ENCODE results near the gene KRT86.

KRT86 gene

GRCh38 chr12:52277486-52278245, 3.2 kb downstream of the KRT86 start:
- Histone ChIP-seq H3K27ac (ENCODE audit: low read depth, low read length) (no peak overlapping the region), H3F3A (ENCODE audit: control insufficient read depth, insufficient read depth) (no peaks in the 10 kb centered on the region), H3K9me2 (replicated peaks; ENCODE audit: control insufficient read depth, low read length) (no peaks in the 10 kb centered on the region), H4K20me1 (ENCODE audit: control insufficient read depth, insufficient read depth, low read depth, low read length) (no peaks in the 10 kb centered on the region), H3K27me3 (ENCODE audit: control insufficient read depth, low read length) (peaks cover 10% of the 10 kb centered on the region; the same call in 1 of the 2 replicates), H3K79me2 (ENCODE audit: control insufficient read depth, low read length) (no peaks in the 10 kb centered on the region), H3K9me3 (ENCODE audit: control insufficient read depth, insufficient read depth, low read length) (no peaks in the 10 kb centered on the region), H3K4me1 (ENCODE audit: control insufficient read depth, low read length) (no peaks in the 10 kb centered on the region), H3K4me3 (ENCODE audit: low read length) (no peak overlapping the region), H3K4me2 (ENCODE audit: low read length) (no peak overlapping the region), H3K36me3 (ENCODE audit: control insufficient read depth, low read length) (no peaks in the 10 kb centered on the region)
- TF ChIP-seq CTCF (IDR thresholded peaks at IDR 0.05; ENCODE audit: low read depth, low read length, poor library complexity, severe bottlenecking) (no peak), EZH2phosphoT487 (IDR thresholded peaks at IDR 0.05; ENCODE audit: borderline replicate concordance, low read length) (no peak)

GRCh38 chr12:52278575-52279421, 4.4 kb downstream of the KRT86 start:
- no peaks in the 10 kb centered on the region for H4K20me1 ChIP-seq (ENCODE audit: control insufficient read depth, insufficient read depth, low read depth, low read length)
- H3K27ac ChIP-seq (ENCODE audit: low read depth, low read length) = no peak overlapping the region
- H3K4me2 ChIP-seq (ENCODE audit: low read length) = no peak overlapping the region
- TF ChIP-seq CTCF (IDR thresholded peaks at IDR 0.05; ENCODE audit: low read depth, low read length, poor library complexity, severe bottlenecking) (peak; percentile 92), EZH2phosphoT487 (IDR thresholded peaks at IDR 0.05; ENCODE audit: borderline replicate concordance, low read length) (no peak)
- H3K4me3 ChIP-seq (ENCODE audit: low read length) = no peak overlapping the region
- no peaks in the 10 kb centered on the region for H3K36me3 ChIP-seq (ENCODE audit: control insufficient read depth, low read length)
- no peaks in the 10 kb centered on the region for H3K79me2 ChIP-seq (ENCODE audit: control insufficient read depth, low read length)
- no peaks in the 10 kb centered on the region for H3K9me2 ChIP-seq (replicated peaks; ENCODE audit: control insufficient read depth, low read length)
- H3K4me1 ChIP-seq (ENCODE audit: control insufficient read depth, low read length) = no peaks in the 10 kb centered on the region
- no peaks in the 10 kb centered on the region for H3F3A ChIP-seq (ENCODE audit: control insufficient read depth, insufficient read depth)
- H3K27me3 ChIP-seq (ENCODE audit: control insufficient read depth, low read length) = peaks cover 10% of the 10 kb centered on the region; the same call in 1 of the 2 replicates
- no peaks in the 10 kb centered on the region for H3K9me3 ChIP-seq (ENCODE audit: control insufficient read depth, insufficient read depth, low read length)

- no peaks in the 10 kb centered on the region for H3K9me2 ChIP-seq (replicated peaks; ENCODE audit: control insufficient read depth, low read length)
- no peaks in the 10 kb centered on the region for H3K4me1 ChIP-seq (ENCODE audit: control insufficient read depth, low read length)
- H3K36me3 ChIP-seq (ENCODE audit: control insufficient read depth, low read length) = no peaks in the 10 kb centered on the region
- H3F3A ChIP-seq (ENCODE audit: control insufficient read depth, insufficient read depth) = no peaks in the 10 kb centered on the region
- H3K9me3 ChIP-seq (ENCODE audit: control insufficient read depth, insufficient read depth, low read length) = no peaks in the 10 kb centered on the region
- H4K20me1 ChIP-seq (ENCODE audit: control insufficient read depth, insufficient read depth, low read depth, low read length) = no peaks in the 10 kb centered on the region
- H3K27me3 ChIP-seq (ENCODE audit: control insufficient read depth, low read length) = peaks cover 10% of the 10 kb centered on the region; the same call in 1 of the 2 replicates
- TF ChIP-seq CTCF (IDR thresholded peaks at IDR 0.05; ENCODE audit: low read depth, low read length, poor library complexity, severe bottlenecking) = no peak
- no peak for TF ChIP-seq EZH2phosphoT487 (IDR thresholded peaks at IDR 0.05; ENCODE audit: borderline replicate concordance, low read length)
- no peak overlapping the region for H3K4me2 ChIP-seq (ENCODE audit: low read length)
- H3K79me2 ChIP-seq (ENCODE audit: control insufficient read depth, low read length) = no peaks in the 10 kb centered on the region
- H3K4me3 ChIP-seq (ENCODE audit: low read length) = no peak overlapping the region
- no peak overlapping the region for H3K27ac ChIP-seq (ENCODE audit: low read depth, low read length)
Observed at GRCh38 chr12:52279422-52280318, 5.2 kb downstream of the KRT86 start.
